Measurements from ENCODE around the gene ST13. TPM values are rescaled to one million over a fixed set of nuclear protein-coding genes. Genes with fewer than 3 reads are reported as not detected.

The ST13 gene
- total and polyA plus RNA-seq, 9 of the 15 experiments (the other 6 are each of a cell fraction or from before 2014, with no cell fraction given), result 53.6 to 311 (median 195) TPM

- TF ChIP-seq TGIF2 (CRISPR knock-in tag; IDR thresholded peaks at IDR 0.05), result no peak
- TF ChIP-seq, protein P1, sequence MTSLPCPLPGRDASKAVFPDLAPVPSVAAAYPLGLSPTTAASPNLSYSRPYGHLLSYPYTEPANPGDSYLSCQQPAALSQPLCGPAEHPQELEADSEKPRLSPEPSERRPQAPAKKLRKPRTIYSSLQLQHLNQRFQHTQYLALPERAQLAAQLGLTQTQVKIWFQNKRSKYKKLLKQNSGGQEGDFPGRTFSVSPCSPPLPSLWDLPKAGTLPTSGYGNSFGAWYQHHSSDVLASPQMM (CRISPR knock-in tag; IDR thresholded peaks at IDR 0.05), result no peak
Measured at GRCh38 chr22:40867109-40867508, 10.7 kb upstream of the ST13 start (continued).

- H3K9ac ChIP-seq (ENCODE audit: insufficient read depth in 1 of 2, low read depth in 2 of 2, low read length in 2 of 2), result no peak overlapping the region
- no peaks in the 10 kb centered on the region for H4K20me1 ChIP-seq (replicated peaks; ENCODE audit: control insufficient read depth, insufficient read depth, low read length)
- intact Hi-C loops (cut with micrococcal nuclease) (no loop called here), in situ Hi-C loops (cut with MboI) (no loop called here)
- H3K9me1 ChIP-seq (ENCODE audit: control insufficient read depth, insufficient read depth, low read length), result no peaks in the 10 kb centered on the region
- no peak overlapping the region for H2AFZ ChIP-seq (ENCODE audit: low read depth, low read length)
- no peak overlapping the region for H3K27ac ChIP-seq (ENCODE audit: extremely low read depth, low read depth, low read length)
- no TSS peak for BruUV-seq (replicated peaks)
- DNase-seq (ENCODE audit: extremely low read depth in 1 of 4, low spot score in 3 of 4), result no peak
- peaks cover 16% of the 10 kb centered on the region for H3K36me3 ChIP-seq (ENCODE audit: control insufficient read depth, insufficient read depth, low read length)
- WGBS (ENCODE audit: insufficient coverage, low coverage, missing lambda C conversion rate), result 96% methylated on average over 2 of the region's 2 CpGs
- no peak for FAIRE-seq
- POLR2A ChIA-PET, result interaction anchor here (1.4 kb wide), 1 partner anchor 9 kb away, joined by 3 read pairs; no protein-coding TSS in a partner anchor
- no peak for ATAC-seq
- H3K9me3 ChIP-seq (replicated peaks; ENCODE audit: control insufficient read depth, insufficient read depth, low read depth, low read length), result no peaks in the 10 kb centered on the region
- H3K4me2 ChIP-seq (ENCODE audit: insufficient read depth, low read length), result no peak overlapping the region
- H3K4me3 ChIP-seq, result no peak overlapping the region
- no peaks in the 10 kb centered on the region for H3K27me3 ChIP-seq (ENCODE audit: control insufficient read depth in 2 of 2, insufficient read depth in 2 of 2, low read length in 2 of 2)
- H3K4me1 ChIP-seq (replicated peaks in 1 of 2; ENCODE audit: control insufficient read depth in 2 of 2, insufficient read depth in 2 of 2, low read length in 2 of 2), result peaks cover 0 to 8% of the 10 kb centered on the region in 2 experiments; a peak in 2 of 5 replicates
- peaks cover 36% of the 10 kb centered on the region for H3K79me2 ChIP-seq (ENCODE audit: control insufficient read depth, insufficient read depth, low read length)
- CTCF ChIA-PET (ENCODE audit: low intra/inter-chr PET ratio), result no interaction called here
- TF ChIP-seq ZNF778 (CRISPR knock-in tag; IDR thresholded peaks at IDR 0.05) (no peak), BHLHE40 (IDR thresholded peaks at IDR 0.05; ENCODE audit: low read length) (no peak), BRF1 (IDR thresholded peaks at IDR 0.05; ENCODE audit: borderline replicate concordance, extremely low read depth, insufficient read length) (no peak), JUNB (CRISPR knock-in tag; conservative IDR thresholded peaks at IDR 0.05) (no peak), EWSR1 (IDR thresholded peaks at IDR 0.05; ENCODE audit: borderline replicate concordance, low read depth, partially characterized antibody) (no peak), ZNF785 (CRISPR knock-in tag; IDR thresholded peaks at IDR 0.05) (no peak), ARNT (IDR thresholded peaks at IDR 0.05) (no peak), KAT2B (IDR thresholded peaks at IDR 0.05; ENCODE audit: low read depth, low read length) (no peak), OTX1 (CRISPR knock-in tag; IDR thresholded peaks at IDR 0.05) (no peak), CEBPZ (IDR thresholded peaks at IDR 0.05; ENCODE audit: borderline replicate concordance, low read depth, low read length) (no peak), ZSCAN32 (CRISPR knock-in tag; IDR thresholded peaks at IDR 0.05) (no peak), ZNF197 (CRISPR knock-in tag; IDR thresholded peaks at IDR 0.05; ENCODE audit: low read depth) (no peak), ZNF143 (CRISPR knock-in tag; IDR thresholded peaks at IDR 0.05) (no peak), SMAD1 (IDR thresholded peaks at IDR 0.05; ENCODE audit: low read depth, low read length, partially characterized antibody) (no peak), HES1 (IDR thresholded peaks at IDR 0.05; ENCODE audit: low read depth) (no peak), GTF2E2 (tag; IDR thresholded peaks at IDR 0.05) (no peak)
- TF ChIP-seq, protein P2, sequence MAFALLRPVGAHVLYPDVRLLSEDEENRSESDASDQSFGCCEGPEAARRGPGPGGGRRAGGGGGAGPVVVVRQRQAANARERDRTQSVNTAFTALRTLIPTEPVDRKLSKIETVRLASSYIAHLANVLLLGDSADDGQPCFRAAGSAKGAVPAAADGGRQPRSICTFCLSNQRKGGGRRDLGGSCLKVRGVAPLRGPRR (CRISPR knock-in tag; IDR thresholded peaks at IDR 0.05), result no peak
Measured at GRCh38 chr22:40862537-40862936, 6.1 kb upstream of the ST13 start.

Measured in K562 (cell line).